Measurements from ENCODE around the gene VCX2. TPM values are rescaled to one million over a fixed set of nuclear protein-coding genes. Genes with fewer than 3 reads are reported as not detected.

The VCX2 gene
- total and polyA plus RNA-seq, 12 donors: not detected

- Histone ChIP-seq H3K36me3 (no peaks in the 10 kb centered on the region), H3K4me1 (no peaks in the 10 kb centered on the region), H3K27ac (no peak overlapping the region), H3K4me3 (no peak overlapping the region), H3K27me3 (no peaks in the 10 kb centered on the region), H3K9me3 (peaks cover 0 to 5% (median 0%) of the 10 kb centered on the region in 11 donors)
- DNase-seq (no peak), ATAC-seq (no peak)
- intact Hi-C loops (cut with DNase I): no loop called here
- TF ChIP-seq CTCF (IDR thresholded peaks at IDR 0.05): no peak
- WGBS, 2 donors: 33 to 48% methylated on average over 2 of the region's 2 CpGs
Measured at GRCh38 chrX:8194216-8194615, 23.1 kb upstream of the VCX2 start.

- ATAC-seq (no peak), DNase-seq (no peak)
- H3K27me3 ChIP-seq: no peaks in the 10 kb centered on the region
- H3K4me1 ChIP-seq: no peaks in the 10 kb centered on the region
- no peaks in the 10 kb centered on the region for H3K36me3 ChIP-seq
- intact Hi-C loops (cut with DNase I): no loop called here
- 79 to 88% methylated on average over 2 of the region's 2 CpGs for WGBS, 2 donors
- TF ChIP-seq CTCF (IDR thresholded peaks at IDR 0.05): no peak
- no peak overlapping the region for H3K27ac ChIP-seq
- no peak overlapping the region for H3K4me3 ChIP-seq
- H3K9me3 ChIP-seq: peaks cover 0 to 5% (median 0%) of the 10 kb centered on the region in 11 donors
Measured at GRCh38 chrX:8192276-8192675, 21.2 kb upstream of the VCX2 start.

GRCh38 chrX:8191022-8191421 lies 20.0 kb upstream of the VCX2 start:
- no peak for TF ChIP-seq CTCF (IDR thresholded peaks at IDR 0.05)
- H3K27me3 ChIP-seq: no peaks in the 10 kb centered on the region
- H3K9me3 ChIP-seq: no peaks in the 10 kb centered on the region
- H3K4me3 ChIP-seq: no peak overlapping the region
- WGBS, 2 donors: 92 to 96% methylated on average over 8 of the region's 8 CpGs
- DNase-seq: no peak
- H3K27ac ChIP-seq: no peak overlapping the region
- no peak for ATAC-seq
- no peaks in the 10 kb centered on the region for H3K4me1 ChIP-seq
- intact Hi-C loops (cut with DNase I): no loop called here
- H3K36me3 ChIP-seq: no peaks in the 10 kb centered on the region

- ATAC-seq (no peak), DNase-seq (no peak)
- TF ChIP-seq CTCF (IDR thresholded peaks at IDR 0.05): no peak
- 96 to 97% methylated on average over 4 of the region's 4 CpGs for WGBS, 2 donors
- intact Hi-C loops (cut with DNase I): no loop called here
- H3K36me3 ChIP-seq: no peaks in the 10 kb centered on the region
- no peaks in the 10 kb centered on the region for H3K27me3 ChIP-seq
- no peaks in the 10 kb centered on the region for H3K4me1 ChIP-seq
- no peak overlapping the region for H3K4me3 ChIP-seq
- no peak overlapping the region for H3K27ac ChIP-seq
- no peaks in the 10 kb centered on the region for H3K9me3 ChIP-seq
Measured at GRCh38 chrX:8190341-8190830, 19.3 kb upstream of the VCX2 start.

Measured in heart right ventricle (tissue), 16 donors.